HCEC 1CT (cell line): ENCODE measurements around the gene NRBF2.
A peak's percentile ranks its signal among the peaks of the same experiment; 100 is the strongest.
"Not testable (repeated sequence)": the region's sequence is repeated elsewhere in the genome, so short reads cannot be mapped to it uniquely, and the experiment has no call there.

Experiments used
- DNase-seq: peaks from one replicate; pipeline ENCODE4 v3.0.0-alpha.2; 2017

The NRBF2 gene

DNA sequence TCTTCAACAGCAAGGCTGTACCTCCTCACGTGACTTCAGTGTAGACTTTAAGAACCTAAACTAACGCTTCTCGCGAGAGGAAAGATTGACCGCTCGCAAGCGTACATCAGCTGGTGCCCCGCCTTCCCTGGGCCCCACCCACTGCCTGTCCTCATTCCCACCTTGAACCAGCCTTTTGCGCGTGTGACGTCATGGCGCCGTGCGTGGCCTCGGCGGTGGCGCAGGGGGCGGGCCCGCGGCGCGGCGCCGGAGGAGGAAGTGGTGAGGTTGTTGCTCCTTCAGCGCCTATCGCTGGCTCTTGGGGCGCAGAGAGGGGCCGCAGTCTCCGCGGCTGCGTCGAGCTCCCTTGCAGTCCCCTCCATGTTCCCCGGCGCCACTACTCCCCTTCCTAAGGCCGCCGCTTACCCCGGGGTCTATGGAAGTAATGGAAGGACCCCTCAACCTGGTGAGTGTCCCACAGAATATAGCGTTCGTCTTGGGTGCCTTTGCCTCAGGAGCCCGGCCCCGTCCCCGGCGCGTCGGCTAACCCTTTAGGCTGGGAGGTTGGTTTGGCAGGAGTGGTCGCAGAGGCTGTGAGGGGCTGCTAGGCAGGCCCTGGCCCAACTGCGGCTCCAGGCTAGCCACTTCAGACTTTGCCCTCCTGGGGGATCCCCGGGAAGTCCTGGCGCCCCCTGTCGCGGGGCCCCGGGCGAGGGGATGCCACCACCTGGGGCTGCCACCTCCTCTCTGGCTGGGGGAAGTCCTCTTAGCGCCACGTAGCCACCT lies at the start of gene NRBF2:
NRBF2 (plus strand) TSS at position 273 of the 765 bp plus-strand sequence; CDS start at position 416, 143 bp downstream.
- DNase-seq: peak; percentile 98

DNA sequence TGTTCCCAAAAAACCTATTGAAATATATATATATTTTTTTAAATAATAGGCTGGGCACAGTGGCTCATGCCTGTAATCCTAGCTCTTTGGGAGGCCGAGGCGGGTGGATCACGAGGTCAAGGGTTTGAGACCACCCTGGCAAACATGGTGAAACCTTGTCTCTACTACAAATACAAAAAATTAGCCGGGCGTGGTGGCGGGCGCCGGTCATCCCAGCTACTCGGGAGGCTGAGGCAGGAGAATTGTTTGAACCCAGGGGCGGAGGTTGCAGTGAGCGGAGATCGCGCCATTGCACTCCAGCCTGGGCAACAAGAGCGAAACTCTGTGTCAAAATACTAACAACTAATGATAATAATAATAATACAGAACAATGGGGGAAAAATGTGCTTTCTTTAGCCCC lies 49.7 kb upstream of the NRBF2 start:
- DNase-seq: not testable (repeated sequence)

DNA sequence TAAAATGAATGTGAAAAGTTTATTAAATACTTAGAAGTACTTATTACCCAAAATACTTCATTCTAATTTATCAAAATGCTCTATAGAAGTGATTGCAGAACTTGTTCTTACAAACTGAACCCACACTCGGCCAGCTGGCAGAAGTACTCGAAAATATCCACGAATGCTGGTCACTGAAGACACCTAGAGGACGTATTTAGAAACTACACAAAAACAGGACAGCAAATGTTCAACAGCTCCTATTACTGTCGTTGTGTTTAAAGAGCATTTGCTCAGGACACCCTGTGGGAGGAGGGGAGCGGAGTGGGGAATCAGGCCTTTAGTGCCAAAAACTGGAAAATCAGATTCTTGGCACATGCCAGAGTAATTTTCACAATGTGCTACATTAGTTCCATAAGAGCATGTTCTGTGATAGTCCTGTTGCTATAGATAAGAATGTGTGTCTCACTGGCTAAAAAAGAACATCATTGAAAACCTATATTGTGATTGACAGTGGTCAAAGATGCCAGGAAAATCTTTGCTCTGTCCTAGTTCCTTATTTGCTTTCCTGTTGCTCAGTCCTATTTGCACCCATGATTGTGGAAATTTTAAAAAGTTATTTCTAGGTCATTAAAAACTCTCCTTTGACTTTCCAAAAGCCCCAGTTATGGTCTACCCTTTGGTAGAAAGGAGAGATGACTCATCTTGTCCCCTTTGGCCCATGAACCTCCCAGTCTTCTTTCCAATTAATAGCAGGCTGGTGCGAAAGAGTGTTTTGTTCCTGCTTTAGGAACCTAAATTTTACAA lies 49.0 kb upstream of the NRBF2 start:
- peak; percentile 84 for DNase-seq

DNA sequence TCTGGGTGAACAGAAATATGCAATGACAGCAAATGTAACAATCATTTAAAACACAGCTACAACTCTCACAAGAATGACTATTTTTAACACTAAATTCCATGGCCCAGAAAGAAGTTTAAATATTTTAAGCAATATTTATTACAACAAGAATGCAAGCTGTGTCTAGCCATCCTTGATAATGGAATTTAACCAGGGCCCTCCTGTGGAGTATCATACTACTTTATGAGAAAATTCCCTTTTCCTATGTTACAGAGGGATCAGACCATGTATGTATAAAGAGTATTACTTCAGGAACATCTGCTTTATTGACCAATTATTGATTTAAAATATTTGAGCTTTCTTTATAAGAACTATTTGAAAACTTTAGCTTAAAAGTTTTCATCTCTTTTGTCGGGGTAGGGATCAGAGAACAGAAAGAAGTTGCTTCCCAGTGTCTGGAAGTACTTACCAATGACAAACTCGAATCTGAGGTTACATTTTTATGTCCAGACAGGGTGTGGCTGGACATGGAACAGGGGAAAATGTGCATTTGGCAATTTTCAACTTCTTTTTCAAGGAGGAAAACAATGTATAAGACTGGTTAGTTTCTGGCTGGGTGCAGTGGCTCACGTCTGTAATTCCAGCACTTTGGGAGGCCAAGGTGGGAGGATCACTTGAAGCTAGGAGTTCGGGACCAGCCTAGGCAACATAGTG lies 48.3 kb upstream of the NRBF2 start:
- DNase-seq: no peak

DNA sequence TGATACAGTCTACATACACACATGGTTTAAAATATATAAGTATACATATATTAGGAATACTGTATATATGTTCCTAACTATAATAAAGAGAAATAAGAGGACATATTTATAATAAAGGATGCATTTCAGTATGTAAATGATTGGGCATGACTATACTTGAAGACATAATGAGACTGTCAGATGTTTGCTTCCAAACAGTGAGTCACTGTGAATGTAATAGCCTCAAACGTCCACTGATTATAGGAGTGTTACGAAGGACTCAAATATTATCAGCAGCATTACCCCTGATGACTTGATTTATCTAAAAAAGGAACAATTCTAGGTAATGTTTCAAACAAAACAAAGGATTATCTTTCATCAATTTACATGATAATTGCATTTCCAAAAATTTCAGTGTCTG lies 39.9 kb upstream of the NRBF2 start:
- DNase-seq: peak; percentile 46

DNA sequence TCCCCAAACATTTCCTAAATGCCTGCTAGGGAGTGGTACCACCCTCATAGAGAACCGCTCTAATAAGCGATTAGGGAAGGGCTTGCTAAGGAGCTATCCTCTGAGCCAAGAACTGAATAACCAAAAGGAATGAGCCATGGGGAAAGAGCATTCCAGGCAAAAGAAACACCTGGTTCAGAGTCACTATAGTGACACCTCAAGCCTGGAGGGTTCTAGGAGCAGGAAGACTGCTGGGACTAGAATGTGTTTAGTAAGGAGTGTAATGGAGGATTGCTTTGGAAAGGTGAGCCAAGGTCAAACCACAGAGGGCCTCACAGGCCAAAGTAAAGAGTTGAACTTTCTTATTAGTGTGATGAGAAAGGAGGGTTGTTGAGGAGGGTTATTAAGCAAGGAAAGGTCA lies 38.7 kb upstream of the NRBF2 start:
- DNase-seq: no peak

DNA sequence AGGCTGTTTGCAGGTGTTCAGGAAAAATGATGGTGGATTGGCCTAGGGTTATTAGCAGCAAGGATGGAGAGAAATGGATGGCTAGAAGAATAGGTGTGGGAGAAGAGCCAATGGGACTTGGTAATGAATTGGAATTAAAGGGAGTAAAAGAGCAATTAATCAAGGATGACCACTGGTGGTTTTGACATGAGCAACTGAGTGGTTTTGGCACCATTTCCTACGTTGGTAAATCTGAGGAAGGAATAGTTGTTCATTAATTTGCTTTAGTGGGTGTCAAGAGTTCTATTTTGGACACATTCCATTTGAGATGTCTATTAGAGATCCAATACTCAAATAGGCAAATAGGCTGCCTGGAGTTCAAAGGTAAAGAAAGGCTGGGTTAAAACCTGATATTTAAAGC lies 38.2 kb upstream of the NRBF2 start:
- DNase-seq: no peak

DNA sequence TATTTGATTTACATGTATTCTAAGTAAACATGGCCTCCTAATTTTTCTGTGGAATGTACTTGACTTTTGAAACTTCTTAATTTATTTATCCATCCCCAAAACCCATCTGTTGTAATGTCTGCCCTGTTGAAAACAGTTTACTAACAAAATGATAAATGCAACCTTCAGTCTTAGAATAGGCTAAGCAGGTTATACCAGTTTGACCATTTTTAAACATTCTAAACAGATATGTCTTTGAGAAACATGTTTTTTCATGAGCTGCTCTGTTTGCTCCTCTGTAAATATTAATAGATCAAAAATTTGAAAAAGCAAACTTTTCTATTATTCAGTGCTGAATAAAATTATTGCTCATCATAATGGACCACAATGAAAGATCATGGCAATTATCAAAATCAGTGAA lies 33.4 kb upstream of the NRBF2 start:
- DNase-seq: no peak

DNA sequence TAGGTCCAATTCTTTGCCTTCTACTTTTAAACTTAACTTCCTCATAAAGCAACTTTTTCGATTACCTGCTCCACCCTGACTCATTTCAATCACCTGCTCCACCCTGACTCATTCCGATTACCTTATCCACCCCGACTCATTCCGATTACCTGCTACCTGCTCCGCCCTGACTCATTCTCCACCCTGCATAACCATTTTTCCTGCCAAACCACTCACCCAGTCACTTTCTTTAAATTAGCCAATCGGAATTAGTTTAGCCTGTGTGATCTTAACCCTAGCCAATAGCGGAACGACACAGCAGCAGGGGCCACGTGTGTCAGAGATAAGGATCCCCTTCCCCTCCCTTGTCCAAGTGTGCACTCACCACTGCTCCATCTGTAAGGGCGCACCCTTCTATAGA lies 32.0 kb upstream of the NRBF2 start:
- not testable (repeated sequence) for DNase-seq

DNA sequence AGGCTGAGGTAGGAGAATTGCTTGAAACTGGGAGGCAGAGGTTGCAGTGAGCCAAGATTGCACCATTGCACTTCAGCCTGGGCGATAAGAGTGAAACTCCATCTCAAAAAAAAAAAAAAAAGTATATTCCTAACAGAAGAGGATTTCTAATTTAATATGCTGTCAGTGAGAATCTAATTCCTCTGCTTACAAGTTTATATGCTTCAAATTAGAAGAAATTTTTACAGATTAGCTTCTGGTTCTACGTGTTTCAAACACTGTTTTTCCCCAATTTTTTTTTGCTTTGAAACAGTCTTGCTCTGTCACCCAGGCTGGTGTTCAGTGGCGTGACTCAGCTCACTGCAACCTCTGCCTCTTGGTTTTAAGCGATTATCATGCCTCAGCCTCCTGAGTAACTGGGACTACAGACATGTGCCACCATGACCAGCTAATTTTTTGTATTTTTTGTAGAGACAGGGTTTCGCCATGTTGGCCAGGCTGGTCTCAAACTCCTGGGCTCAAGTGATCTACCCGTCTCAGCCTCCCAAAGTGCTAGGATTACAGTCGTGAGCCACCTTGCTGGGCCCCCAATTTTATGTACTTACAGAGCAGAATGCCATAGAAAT lies 30.7 kb upstream of the NRBF2 start:
- DNase-seq: not testable (repeated sequence)

DNA sequence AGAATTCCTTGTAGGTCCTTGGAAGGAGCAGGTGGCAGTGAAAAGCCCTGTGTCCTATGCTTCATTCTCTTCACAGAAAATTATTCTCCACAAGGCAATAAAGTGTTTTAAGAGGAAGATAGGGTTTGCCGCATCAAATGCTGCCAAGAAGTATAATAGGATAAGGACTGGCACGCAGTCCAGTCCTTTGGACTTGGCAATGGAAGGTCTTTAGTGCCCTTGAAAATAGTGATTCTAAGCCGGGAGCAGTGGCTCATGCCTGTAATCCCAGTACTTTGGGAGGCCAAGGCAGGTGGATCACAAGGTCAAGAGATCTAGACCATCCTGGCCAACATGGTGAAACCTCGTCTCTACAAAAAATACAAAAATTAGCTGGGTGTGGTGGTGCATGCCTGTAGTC lies 29.9 kb upstream of the NRBF2 start:
- DNase-seq: not testable (repeated sequence)

DNA sequence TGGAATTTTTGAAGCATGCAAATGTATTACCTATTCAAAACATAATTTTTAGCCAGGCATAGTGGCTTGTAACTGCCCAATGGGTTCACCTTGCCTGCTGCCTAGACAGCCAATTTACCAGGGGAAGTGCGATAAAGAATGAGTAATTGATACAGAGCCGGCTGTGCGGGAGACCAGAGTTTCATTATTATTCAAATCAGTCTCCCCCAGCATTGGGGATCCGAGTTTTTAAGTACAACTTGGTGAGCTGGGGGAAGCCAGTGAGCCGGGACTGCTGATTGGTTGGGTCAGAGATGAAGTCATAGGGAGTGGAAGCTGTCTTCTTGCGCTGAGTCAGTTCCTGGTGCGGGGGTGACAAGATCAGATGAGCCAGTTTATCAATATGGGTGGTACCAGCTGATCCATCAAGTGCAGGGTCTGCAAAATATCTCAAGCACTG lies 29.1 kb upstream of the NRBF2 start:
- no peak for DNase-seq

DNA sequence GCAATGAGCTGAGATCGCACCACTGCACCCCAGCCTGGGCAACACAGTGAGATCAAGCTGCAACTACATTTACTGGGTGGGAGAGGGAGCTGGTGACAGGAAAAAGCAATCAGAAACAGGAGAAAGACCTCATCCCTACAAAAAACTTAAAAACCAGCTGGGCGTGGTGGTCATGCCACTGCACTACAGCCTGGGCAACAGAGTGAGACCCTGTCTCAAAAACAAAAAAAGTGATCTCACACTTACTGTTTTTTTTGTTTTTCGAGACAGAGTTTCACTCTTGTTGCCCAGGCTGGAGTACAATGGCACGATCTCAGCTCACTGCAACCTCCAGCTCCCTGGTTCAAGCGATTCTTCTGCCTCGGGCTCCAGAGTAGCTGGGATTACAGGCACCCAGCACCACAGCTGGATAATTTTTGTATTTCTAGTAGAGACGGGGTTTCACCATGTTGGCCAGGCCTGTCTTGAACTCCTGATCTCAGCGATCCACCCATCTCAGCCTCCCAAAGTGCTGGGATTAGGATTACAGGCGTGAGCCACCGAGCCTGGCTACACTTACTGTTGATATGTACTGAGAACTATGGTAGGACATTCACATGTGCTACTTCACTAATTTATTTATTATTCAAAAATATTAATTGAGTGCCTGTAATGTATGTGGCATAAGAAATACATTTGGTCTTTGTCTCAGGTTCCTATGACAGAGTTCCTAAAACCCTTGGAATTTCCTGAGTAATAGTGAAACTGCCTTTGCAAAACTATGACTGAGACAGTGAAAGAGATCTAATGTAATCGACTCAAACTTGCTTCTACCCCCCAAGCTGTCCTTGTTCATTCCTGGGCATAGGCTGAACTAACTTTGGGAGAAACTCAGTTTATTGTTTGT lies 27.7 kb upstream of the NRBF2 start:
- DNase-seq: peak; percentile 67

DNA sequence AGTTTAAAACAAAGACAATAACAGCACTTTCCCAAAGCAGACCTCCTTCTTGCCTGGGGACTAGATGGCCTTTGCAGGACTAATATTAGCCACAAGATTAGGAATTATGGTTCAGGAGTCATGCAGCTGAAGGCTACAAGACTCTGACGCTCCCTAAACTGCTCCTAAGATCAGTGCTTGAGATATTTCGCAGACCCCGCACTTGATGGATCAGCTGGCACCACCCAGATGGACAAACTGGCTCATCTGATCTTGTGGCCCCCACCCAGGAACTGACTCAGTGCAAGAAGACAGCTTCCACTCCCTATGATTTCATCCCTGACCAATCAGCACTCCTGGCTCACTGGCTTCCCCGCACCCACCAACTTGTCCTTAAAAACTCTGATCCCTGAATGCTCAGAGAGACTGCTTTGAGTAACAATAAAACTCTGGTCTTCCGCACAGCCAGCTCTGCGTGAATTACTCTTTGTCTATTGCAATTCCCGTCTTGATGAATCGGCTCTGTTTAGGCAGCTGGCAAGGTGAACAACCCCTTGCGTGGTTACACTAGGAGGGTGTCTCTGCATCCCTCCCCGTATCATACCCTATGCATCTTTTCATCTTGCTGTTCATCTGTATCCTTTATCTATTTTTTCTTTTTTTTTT lies 26.9 kb upstream of the NRBF2 start:
- DNase-seq: peak; percentile 65

DNA sequence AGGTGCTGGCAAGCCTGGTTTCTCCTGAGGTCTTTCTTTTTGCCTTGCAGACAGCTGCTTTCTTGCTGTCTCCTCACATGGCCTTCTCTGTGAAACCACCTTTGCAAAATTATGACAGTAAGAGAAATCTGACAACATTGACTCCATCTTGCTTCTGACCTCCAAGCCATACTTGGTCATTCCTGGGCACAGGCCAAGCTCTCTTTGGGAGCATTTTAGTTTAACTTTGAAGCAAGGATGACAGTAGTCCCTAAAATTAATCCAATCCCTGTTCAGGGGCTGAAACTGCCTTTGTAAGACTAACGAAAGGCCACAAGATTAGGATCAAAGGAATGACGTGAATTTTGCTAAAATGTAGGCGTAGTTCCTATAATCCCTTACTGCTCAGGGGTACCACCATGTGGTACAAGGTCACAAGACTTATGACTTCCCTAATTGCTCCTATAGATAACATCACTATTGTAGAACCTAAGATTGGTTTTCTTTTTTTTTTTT lies 25.1 kb upstream of the NRBF2 start:
- DNase-seq: no peak

DNA sequence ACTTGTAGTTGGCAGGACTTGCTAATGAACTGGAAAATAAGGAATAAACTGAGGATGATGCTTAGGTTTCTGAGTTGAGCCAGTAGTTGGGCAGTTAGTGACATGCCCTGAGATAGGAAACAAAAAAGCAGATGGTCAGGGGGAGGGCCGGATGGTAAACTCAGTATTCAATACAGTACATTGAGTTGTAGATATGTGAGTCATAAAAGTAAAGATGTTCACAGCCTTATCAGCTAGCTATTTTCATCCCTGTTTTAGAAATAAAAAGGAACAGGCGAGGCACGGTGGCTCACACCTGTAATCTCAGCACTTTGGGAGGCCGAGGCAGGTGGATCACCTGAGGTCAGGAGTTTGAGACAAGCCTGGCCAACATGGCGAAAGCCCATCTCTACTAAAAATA lies 22.2 kb upstream of the NRBF2 start:
- DNase-seq: no peak

DNA sequence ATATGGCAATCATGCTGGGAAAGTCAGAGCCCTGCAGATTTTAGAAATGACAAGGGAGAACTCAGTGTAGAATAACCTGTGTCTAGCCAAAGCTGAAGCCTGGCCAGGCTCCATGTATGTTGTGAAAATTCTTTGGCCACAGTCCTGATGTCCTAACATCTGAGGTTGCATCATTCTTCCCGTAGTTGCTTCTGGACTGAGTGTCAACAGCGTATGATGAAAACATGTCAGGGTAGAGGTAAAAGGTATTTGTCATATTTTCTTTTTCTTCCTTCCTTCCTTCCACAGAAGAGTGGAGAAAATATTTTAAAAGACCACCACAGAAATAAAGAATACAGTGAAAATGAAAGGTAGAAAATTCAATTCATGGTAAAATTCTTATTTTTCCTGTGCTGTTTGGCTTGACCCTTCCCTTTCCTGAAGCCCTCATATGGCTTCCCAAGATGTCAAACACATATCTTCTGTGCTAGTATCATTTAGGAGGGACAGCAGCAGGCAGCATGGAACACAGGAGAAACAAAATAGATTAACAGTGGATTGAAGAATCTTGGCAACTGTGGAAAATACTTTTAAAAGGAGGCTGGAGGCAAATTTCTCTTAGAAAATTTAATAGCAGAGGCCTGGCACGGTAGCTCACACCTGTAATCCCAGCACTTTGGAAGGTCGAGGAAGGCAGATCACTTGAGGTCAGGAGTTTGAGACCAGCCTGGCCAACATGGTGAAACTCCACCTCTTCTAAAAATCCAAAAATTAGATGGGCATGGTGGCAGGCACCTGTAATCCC lies 18.9 kb upstream of the NRBF2 start:
- peak; percentile 85 for DNase-seq

DNA sequence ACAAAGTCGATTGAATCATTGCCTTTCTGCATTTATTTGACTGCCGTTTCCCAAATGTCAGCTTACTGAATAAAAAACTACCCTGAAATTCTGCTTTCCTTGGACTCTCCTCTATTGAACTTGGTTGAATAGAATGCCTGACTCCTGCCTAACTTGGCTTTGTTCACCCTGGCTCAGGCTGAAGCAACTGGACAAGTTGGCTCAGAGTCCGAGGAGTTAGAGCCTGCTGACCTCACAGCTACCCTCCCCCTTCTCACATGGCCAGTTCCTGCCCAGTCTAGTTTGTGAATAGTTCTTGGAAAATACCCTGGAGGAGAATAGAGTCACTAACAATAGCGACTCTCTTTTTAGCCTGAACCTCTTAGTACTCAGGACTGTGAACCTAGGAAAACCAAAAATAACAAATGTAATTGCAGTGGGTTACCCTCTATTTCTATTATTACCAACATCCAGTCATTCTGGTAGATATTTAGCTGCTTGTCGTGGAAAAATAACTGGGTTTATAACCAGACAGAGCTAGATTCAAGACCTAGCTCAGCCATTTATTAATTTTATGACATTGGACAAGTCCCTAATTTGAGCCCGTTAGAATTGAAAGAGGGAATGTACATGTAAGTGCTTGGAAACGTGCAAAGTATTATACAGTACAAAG lies 17.3 kb upstream of the NRBF2 start:
- DNase-seq: peak; percentile 69

DNA sequence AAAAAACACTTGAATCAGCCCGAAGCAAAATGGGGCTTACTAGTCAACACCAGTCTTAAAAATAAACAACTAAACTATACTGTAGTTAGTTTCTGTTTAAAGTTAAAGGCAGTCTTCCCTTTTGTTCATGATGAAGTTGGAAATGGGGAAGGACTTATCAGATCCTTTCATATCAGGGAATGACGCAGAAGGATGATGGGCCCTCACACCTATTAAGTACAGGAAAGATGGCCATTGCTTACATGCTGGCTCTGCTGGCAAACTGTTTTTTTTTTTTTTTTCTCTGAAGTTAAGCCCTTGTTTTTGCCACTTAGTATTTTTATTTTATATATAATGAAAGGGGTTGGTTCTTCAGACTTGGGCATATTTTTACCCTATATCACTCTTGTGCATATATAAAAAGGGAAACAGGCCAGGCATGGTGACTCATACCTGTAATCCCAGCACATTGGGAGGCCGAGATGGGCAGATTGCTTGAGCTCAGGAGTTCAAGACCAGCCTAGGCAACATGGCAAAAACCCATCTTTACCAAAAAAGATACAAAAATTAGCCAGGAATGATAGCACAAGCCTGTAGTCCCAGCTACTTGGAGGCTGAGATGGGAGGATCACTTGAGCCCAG lies 16.6 kb upstream of the NRBF2 start:
- no peak for DNase-seq

DNA sequence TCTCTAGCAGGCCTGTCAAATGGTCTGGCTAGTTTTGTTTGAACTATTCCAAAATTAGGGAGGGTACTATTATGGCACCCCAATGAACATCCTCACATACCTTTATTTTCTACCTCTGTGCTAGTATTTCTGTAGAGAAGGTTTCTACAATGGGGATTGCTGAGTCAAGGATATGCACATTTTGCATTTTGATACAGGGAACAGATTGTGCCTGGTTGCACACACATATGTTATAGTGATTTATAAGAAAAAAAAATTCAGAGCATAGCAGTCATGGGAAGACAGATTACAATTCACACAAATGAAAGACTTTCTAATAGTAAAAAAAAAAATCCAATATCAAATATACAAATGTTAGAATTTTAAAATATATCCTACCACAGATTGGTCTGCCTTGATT lies 14.1 kb upstream of the NRBF2 start:
- no peak for DNase-seq
